GM21390 (cell line): ENCODE data around the gene SESN3.
A peak's percentile ranks its signal among the peaks of the same experiment; 100 is the strongest.
"Not testable (repeated sequence)": the region's sequence is repeated elsewhere in the genome, so short reads cannot be mapped to it uniquely, and the experiment has no call there.

Source experiments
- ATAC-seq: cut with Tn5 transposase; IDR thresholded peaks from one replicate; pipeline ENCODE4 v1.9.1; 2021; ENCODE audit not compliant: unreplicated experiment

SESN3 gene

GRCh38 chr11:95251896-95252295, 20.9 kb upstream of the SESN3 start:
- ATAC-seq, result not testable (repeated sequence)

DNA sequence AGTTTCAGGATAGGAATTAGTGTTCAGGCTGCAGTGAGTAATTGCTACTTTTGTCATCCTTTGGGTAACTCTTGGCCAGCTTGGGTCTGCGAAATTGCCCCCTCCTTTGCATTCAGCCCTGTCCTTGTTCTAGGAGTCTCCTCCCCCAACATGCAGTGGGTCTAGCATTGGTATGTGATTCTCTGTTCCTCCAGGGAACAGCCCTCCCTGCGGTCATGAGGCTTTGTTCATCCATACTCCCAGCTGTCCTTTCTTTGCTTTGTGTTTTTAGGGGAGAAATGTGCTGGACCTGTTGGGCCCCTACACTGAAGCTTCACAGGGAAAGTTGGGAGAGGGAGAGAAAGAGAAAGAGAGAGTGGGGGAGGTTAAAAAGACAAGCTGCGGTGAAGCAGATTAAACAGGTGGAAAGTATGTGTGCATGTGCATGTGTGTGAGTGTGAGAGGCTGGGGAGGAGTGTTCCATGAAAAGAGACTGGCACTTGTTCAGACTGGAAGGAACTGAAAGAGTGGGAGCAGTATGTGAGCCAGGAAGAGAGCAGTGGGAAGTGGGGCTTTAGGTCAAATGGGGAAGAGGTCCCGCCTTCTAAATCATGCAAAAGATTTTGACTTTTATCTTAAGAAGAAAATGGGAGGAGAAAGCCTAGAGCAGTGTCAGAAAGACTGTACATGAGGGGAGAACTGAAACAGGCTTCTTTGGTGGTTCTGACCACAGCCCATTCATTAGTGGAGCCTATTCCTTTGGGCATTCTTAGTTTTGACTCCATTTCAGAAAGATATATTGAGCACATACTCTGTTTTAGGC, 17.9 kb upstream of the SESN3 start:
- peak; percentile 82 for ATAC-seq

GRCh38 chr11:95247883-95248282, 16.9 kb upstream of the SESN3 start:
- ATAC-seq, result no peak

DNA sequence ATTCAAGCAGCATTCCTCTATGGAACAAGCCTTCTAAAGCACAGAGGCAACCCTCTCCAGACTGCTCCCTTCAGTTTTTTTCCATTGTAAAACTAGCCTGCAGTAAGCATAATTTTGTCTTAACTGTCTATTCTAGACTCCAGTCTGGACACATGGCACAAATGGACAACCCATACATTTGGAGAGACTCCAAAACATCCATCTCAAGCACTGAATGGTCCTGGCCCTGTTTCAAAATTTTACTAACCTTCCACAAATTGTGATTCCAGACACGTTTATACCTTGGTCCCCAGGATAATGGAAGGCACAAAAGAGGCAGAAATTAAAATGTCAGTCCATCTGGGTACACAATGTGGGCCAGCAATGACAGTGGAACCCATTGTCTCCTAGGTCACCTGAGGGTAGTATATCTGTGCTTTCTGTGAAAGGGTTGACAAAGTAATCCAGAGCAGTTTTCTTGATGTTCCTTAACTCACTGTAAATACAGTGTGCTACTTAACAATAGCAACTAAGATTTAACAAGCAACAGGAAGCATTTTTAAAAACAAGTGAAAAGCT, 16.2 kb upstream of the SESN3 start:
- no peak for ATAC-seq

DNA sequence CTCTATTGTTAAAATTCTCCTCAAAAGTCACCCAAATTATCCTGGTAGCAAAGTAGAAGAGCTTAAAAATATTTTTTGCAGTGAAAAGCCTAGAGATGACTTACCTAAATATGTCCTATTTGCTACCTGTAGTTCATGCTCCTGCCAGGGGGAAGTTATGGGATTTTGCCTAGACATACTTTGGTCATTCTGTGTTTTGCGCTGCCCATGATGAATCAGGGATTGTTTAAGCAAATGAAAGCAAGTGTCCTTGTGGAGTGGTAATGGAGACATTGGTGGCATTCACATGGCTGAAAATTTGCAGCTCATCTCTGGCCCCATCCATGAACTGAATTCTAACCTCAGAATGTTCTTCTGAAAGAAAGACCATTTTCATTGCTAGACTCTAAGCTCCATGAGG, 14.6 kb upstream of the SESN3 start:
- ATAC-seq, result no peak

DNA sequence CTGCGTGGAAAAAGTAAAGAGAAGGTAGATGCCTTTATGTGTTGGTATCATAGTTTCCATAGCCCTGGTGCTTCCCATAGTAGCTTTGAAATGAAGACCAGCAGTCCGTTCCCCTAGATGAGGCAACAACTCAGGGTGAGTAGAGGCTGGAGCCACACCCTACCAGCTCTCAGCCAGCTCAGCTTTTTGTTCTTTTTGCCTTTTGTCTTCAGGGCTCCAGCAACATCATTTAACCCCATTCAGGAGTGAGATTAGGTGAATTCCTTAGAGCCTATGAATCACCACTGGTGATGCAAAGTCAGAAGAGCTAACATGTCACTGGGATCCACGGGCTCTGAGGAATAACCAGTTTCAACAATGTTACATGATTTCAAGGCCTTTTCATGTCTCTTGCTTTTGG, 14.0 kb upstream of the SESN3 start:
- no peak for ATAC-seq

- ATAC-seq, result no peak
Observed at GRCh38 chr11:95243673-95244072, 12.7 kb upstream of the SESN3 start.

DNA sequence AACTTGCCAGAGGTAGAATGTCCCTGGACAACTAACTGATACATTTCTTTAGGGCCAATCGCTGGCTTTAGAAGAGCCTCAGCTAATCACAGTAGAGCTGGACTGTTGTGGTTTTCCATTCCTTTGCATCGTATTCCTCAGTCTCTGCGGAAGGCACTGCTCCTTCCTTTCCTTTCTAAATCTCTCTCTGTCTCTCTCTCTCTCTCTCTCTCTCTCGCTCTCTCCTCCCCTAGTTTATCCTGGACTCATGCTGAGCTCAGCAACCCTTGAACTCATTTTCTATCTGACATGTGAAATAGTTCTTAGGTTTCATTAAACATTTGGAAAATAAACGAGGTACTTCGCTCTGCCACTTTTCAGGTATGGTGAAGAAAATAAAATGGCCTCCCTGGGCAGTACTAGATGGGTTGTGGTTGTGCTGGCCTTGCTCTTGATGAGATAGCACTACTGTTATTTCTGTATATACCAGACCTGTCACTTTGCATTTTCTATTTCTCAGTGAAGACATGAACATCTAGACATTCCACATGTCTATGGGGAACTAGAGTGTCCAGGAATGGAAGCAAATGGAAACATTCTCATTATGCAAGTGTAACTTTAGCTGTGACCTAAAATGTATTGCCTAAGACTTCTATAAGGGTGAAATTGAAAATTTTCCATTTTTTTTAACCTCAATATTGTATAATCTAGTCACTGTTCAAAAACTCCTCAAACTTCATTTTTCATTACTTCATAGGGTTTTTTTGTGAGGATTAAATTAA, 12.0 kb upstream of the SESN3 start:
- no peak for ATAC-seq

DNA sequence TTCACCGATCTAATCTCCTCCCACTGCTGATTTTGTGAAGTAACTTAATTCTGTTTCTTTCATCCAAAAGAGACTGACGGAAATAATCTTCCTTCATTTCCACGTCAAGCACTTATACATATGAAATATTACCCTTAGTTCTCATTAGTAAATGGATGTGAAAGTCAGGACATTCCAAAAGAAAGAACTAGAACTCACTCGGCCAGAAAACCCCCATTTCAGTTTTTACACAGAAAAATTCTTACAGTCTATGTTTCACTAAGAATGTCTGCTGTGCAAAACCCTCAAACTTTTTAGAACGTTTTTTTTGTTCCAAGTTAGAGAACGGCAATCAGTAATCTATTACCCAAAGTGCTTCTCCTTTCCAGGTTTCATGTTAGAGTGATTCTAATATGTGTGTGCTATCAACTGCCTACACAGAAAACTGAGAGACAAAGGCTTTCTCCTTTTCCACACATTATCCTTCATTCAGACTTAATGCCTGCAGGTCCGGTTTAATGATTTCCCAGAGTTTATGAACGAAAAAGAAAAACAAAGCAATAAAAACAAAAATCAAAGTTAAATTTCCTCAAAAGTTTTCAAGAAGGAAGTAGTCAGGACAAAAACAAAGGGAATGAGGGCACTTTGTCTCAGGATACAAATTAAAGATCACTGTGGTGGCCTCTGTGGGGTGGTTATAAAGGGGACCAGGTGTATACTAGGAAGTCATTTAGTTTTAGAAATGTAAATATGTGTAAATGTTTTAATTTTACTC, 11.3 kb upstream of the SESN3 start:
- peak; percentile 63 for ATAC-seq

DNA sequence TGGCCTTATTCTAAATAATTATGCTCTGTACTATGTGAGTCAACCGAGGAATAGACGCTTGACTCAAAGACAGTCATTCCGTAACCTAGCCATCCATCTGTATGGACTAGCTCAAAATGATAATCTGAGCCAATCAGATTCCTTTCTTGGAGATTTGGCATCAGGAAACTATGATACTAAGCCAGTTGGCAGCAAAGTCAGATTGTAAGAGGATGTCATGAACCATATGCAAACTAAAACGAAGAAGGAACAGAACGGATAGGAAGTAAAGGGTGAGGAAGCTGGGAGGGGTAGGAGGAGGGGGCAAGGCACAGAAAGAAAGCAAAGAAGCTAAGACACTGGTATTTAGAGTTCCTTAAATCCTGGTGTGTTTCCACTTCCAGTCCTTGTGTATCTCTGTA, 10.7 kb upstream of the SESN3 start:
- peak; percentile 54 for ATAC-seq

DNA sequence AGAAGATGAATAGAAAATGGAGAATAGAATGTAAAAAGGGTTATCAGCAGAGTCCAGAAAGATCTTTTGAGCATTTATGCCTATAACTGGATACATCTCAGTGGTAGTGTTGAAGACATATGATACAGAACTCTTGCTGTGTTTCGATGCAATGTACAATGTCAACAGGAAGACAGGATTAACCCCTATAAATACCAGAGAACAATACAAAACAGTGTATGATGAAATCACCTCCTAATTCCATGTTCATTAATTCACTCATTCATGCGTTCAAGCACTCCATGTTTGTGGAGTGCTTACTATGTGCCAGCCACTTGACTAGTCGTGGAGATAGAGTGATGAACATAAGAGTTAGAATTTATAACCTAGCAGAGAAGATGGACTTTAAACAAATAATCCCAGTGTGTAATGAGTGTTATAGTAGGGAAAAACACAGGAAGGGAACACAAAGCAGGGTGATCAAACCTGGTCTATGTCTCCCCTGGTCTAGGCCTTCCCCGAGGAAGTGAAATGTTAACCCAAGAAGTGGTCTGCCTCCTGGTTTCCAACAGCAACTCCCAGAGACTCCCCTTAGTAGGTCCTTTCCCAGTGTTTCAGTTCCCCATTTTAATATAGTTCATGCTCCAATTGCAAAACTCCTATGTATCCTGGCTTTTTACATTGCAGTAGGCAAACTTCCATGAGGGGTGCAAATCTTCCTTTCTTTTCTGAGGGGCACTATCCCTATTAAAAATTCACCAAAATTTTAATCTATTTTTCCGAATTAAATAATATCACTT, 9.1 kb upstream of the SESN3 start:
- no peak for ATAC-seq

- no peak for ATAC-seq
Observed at GRCh38 chr11:95232666-95233065, 1.7 kb upstream of the SESN3 start.

DNA sequence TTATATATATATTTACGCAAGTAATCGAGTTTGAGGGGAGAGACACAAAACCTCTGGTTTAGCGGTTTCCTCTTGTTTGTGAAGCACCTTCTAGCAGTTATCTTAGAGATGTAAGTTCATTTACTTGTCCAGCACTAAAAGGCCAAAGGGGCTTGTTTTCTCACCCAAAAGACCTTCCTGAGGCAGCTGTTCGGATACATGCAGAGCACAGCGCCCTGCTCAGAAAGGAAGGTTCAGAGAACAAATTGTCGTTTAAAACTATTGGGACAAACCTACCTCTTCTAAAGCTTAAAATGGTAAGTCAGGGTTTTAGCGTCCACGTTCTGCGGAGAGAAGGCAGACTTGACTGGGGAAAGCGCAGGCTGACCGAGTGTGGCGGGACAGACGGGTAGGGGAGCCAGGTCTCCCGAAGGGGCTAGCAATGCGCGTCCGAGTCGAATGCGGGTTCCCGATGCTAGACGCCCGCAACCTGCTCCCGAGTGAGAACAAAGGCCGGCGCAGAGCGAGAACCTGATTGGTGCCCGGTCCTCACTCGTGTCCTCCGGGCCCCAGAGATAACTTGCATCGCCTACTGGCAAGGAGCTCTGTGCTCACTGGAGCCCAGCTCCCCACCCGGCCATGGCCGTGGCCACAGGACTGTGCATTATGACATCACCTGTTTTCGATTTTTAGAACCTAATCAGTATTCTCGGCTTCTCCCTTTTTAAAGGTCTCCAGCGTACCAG, 1.0 kb upstream of the SESN3 start:
- ATAC-seq, result peak; percentile 23

GRCh38 chr11:95230810-95231126, 234 bp downstream of the SESN3 start:
- peak; percentile 13 for ATAC-seq

DNA sequence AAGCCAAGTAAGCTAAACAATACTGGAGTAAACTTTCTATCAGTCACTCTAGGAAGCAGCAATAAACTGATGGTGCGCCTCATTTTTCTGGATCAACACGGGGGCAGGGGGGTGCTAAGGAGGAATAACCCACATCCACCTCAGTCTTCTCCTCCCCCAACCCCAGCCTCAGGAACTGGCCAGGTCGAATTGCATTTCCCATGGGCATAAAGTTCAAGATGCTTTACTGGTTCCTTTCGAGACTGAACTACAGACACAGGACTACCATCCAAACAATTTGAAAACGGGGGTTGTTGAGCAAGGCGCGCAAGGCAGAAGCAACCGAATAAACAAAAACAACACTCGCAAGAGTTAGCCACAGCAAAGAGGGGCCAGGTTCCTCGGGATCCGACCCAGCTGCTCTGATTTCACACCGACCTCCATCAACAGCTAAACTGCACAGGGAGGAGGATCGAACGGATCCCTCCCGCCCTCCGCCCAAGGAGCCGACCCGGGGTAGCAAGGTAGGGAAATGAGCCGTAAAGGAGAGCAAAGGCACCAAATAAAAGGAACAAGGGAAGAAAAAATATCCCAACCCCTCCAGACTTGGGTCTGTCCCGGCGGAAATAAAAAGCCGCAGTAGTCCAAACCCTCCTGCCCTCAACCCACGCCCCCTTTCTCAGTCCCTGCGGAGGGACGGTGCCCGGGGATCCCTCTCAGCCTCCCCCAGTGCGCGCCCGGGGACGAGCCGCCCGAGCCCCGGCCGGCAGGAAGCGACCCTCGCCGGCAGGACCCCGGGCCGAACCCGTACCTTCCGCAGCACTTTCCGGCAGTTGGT, 801 bp downstream of the SESN3 start:
- no peak for ATAC-seq

GRCh38 chr11:95229199-95229992, 1.6 kb downstream of the SESN3 start:
- ATAC-seq, result no peak

GRCh38 chr11:95228081-95228749, 2.8 kb downstream of the SESN3 start:
- ATAC-seq, result no peak

- ATAC-seq, result not testable (repeated sequence)
Observed at GRCh38 chr11:95227060-95227459, 3.9 kb downstream of the SESN3 start.
